Lung microvascular endothelial cell (primary cell): Measurements from ENCODE around the gene SMARCD3. TPM values are rescaled to one million over a fixed set of nuclear protein-coding genes. Genes with fewer than 3 reads are reported as not detected.

Experiments used
- DNase-seq, 2 donors: peaks; one replicate each; pipeline versions ENCODE4 v3.0.0 to v3.0.0-alpha.2; 2010; ENCODE audit warnings: low read depth in 2 of 2
- total RNA-seq: library from RNA; depleted of rRNA; stranded (reverse); fragments of >200 nt; gene quantifications from 2 replicates; pipeline ENCODE4 v1.2.1, GENCODE V29; 2014

SMARCD3 gene
- total RNA-seq, 1 donor from 2014 or later: 0.79 TPM

GRCh38 chr7:151249034-151249731 lies 689 bp upstream of the SMARCD3 start:
- peak; percentile 57 to 59 for DNase-seq

- DNase-seq: no peak
Measured at GRCh38 chr7:151247611-151248345, 716 bp downstream of the SMARCD3 start.

GRCh38 chr7:151246851-151247580 lies 1.5 kb downstream of the SMARCD3 start:
- DNase-seq: no peak

GRCh38 chr7:151246102-151246850 lies 2.2 kb downstream of the SMARCD3 start:
- DNase-seq: no peak

GRCh38 chr7:151245360-151246101 lies 3.0 kb downstream of the SMARCD3 start:
- DNase-seq: peak; percentile 11 to 40

- DNase-seq: no peak
Measured at GRCh38 chr7:151244841-151245346, 3.6 kb downstream of the SMARCD3 start.

GRCh38 chr7:151244196-151244840 lies 4.2 kb downstream of the SMARCD3 start:
- peak; percentile 57 to 66 for DNase-seq

GRCh38 chr7:151243408-151244195 lies 4.9 kb downstream of the SMARCD3 start:
- DNase-seq: no peak

GRCh38 chr7:151243045-151243349 lies 5.5 kb downstream of the SMARCD3 start:
- DNase-seq: no peak

GRCh38 chr7:151242159-151243044 lies 6.1 kb downstream of the SMARCD3 start:
- no peak for DNase-seq

- DNase-seq: no peak
Measured at GRCh38 chr7:151241755-151242096, 6.8 kb downstream of the SMARCD3 start.

- no peak for DNase-seq
Measured at GRCh38 chr7:151240942-151241754, 7.3 kb downstream of the SMARCD3 start.

- no peak for DNase-seq
Measured at GRCh38 chr7:151240536-151240935, 8.0 kb downstream of the SMARCD3 start.

- no peak for DNase-seq
Measured at GRCh38 chr7:151239837-151240459, 8.5 kb downstream of the SMARCD3 start.

GRCh38 chr7:151238924-151239836 lies 9.3 kb downstream of the SMARCD3 start:
- no peak for DNase-seq

- DNase-seq: no peak
Measured at GRCh38 chr7:151238190-151238810, 10.2 kb downstream of the SMARCD3 start.
